K562 (cell line): ENCODE data around the gene TTYH2. TPM values are rescaled to one million over a fixed set of nuclear protein-coding genes. Genes with fewer than 3 reads are reported as not detected.
A peak's percentile ranks its signal among the peaks of the same experiment; 100 is the strongest.
"Not testable (repeated sequence)": the region's sequence is repeated elsewhere in the genome, so short reads cannot be mapped to it uniquely, and the experiment has no call there.

ENCODE experiments used
- ATAC-seq: fragments of 200-7000 bp; cut with Tn5 transposase; 3 replicates; pipeline ENCODE4 v1.9.1; 2020; ENCODE audit warnings: moderate library complexity
- BruUV-seq: library from RNA; stranded (reverse); fragments of 400-500 nt; replicated peaks from 2 replicates; lab custom pipeline; 2021; lab: Mats Ljungman, UMichigan
- CTCF ChIA-PET: fragments of 300-600 bp; formaldehyde crosslinking; extraction: SDS; loops from one replicate; lab custom pipeline; 2021; ENCODE audit warnings: low intra/inter-chr PET ratio; lab: Yijun Ruan, JAX
- POLR2A ChIA-PET: fragments of 300-600, 350-650 bp; sonication (Branson Sonifier 250); formaldehyde crosslinking; extraction: SDS; loops from one replicate; lab custom pipeline; 2021; ENCODE audit warnings: antibody characterized with exemption, inconsistent platforms; lab: Yijun Ruan, JAX
- DNase-seq, 4 experiments: peaks; one replicate each; pipeline versions ENCODE4 v3.0.0 to v3.0.0-alpha.2; 2011 to 2018; ENCODE audit warnings: low spot score in 3 of 4, mixed read lengths in 3 of 4; ENCODE audit errors: extremely low read depth in 1 of 4
- FAIRE-seq: peaks from 2 replicates; lab custom pipeline; 2011; peaks lifted over from hg19 to GRCh38; lab: Jason Lieb, UNC
- H2AFZ ChIP-seq: 2 replicates; pipeline ENCODE4 v1.6.0; 2011; ENCODE audit warnings: low read depth, low read length, control low read depth, inconsistent platforms
- H3K27ac ChIP-seq: fragments of 200-600 bp; 3 replicates; pipeline ENCODE4 v1.8.0; 2011; ENCODE audit warnings: low read depth, mild to moderate bottlenecking, control low read depth, inconsistent platforms, low read length, moderate library complexity, mixed read lengths; ENCODE audit errors: extremely low read depth
- H3K27me3 ChIP-seq, 2 experiments: fragments of 300-600 bp in 1 of 2; 2 replicates in 1 of 2; 3 replicates in 1 of 2; pipeline versions ENCODE4 v1.6.0 to v1.8.0; 2011; ENCODE audit warnings: inconsistent platforms in 2 of 2, low read length in 2 of 2, mild to moderate bottlenecking in 1 of 2, mixed read lengths in 1 of 2, moderate library complexity in 1 of 2; ENCODE audit not compliant: control insufficient read depth in 2 of 2, insufficient read depth in 2 of 2
- H3K36me3 ChIP-seq: fragments of 300-600 bp; 3 replicates; pipeline ENCODE4 v1.8.0; 2011; ENCODE audit warnings: mild to moderate bottlenecking, low read length, inconsistent platforms; ENCODE audit not compliant: control insufficient read depth, insufficient read depth
- H3K4me1 ChIP-seq, 2 experiments: fragments of 200-600 bp in 1 of 2; replicated peaks in 1 of 2; 2 replicates in 1 of 2; 3 replicates in 1 of 2; pipeline versions ENCODE4 v1.5.1 to v1.8.0; 2011; ENCODE audit warnings: inconsistent platforms in 2 of 2, low read length in 2 of 2, mild to moderate bottlenecking in 1 of 2, mixed read lengths in 1 of 2, moderate library complexity in 1 of 2; ENCODE audit not compliant: control insufficient read depth in 2 of 2, insufficient read depth in 2 of 2
- H3K4me2 ChIP-seq: 2 replicates; pipeline ENCODE4 v1.6.1; 2011; ENCODE audit warnings: low read length, control low read depth, inconsistent platforms, mixed read lengths; ENCODE audit not compliant: insufficient read depth
- H3K4me3 ChIP-seq: fragments of 200-600 bp; sonication (generic), shearing (Covaris generic); 2 replicates; pipeline ENCODE4 v1.5.1; 2016; ENCODE audit warnings: control low read depth, inconsistent platforms
- H3K79me2 ChIP-seq: fragments of 200-600 bp; 3 replicates; pipeline ENCODE4 v1.8.0; 2011; ENCODE audit warnings: low read length, inconsistent platforms; ENCODE audit not compliant: control insufficient read depth, insufficient read depth
- H3K9ac ChIP-seq, 2 experiments: 2 replicates each; pipeline versions ENCODE4 v1.6.0 to v1.6.1; 2011; ENCODE audit warnings: low read depth in 2 of 2, low read length in 2 of 2, control low read depth in 1 of 2, inconsistent platforms in 1 of 2, mild to moderate bottlenecking in 1 of 2, mixed read lengths in 1 of 2; ENCODE audit not compliant: insufficient read depth in 1 of 2
- H3K9me1 ChIP-seq: one replicate; pipeline ENCODE4 v1.6.0; 2011; ENCODE audit warnings: inconsistent platforms, mild to moderate bottlenecking, low read length, moderate library complexity; ENCODE audit not compliant: control insufficient read depth, insufficient read depth
- H3K9me3 ChIP-seq: replicated peaks from 2 replicates; pipeline ENCODE4 v1.5.1; 2011; ENCODE audit warnings: low read depth, low read length, inconsistent platforms; ENCODE audit not compliant: control insufficient read depth, insufficient read depth
- H4K20me1 ChIP-seq: replicated peaks from 2 replicates; pipeline ENCODE4 v1.6.1; 2011; ENCODE audit warnings: low read length, inconsistent platforms, mixed read lengths; ENCODE audit not compliant: control insufficient read depth, insufficient read depth
- MEIS2 ChIP-seq: fragments of 450-650 bp; IDR thresholded peaks from 2 replicates; pipeline ENCODE4 v1.6.1; 2014; ENCODE audit warnings: mild to moderate bottlenecking; ENCODE audit not compliant: partially characterized antibody
- WGBS: fragments of 100-300 bp; shearing (Covaris generic); methylation state at CpG from one replicate; pipeline ENCODE4 v1.1.6; 2016; ENCODE audit warnings: low coverage, mixed read lengths; ENCODE audit not compliant: insufficient coverage; ENCODE audit errors: missing lambda C conversion rate; 5-methylcytosine and 5-hydroxymethylcytosine counted together
- in situ Hi-C: fragments of 300-500 bp; cut with MboI; formaldehyde crosslinking; loops from 4 replicates; pipeline ENCODE4 v1.15.0; 2018; ENCODE audit warnings: inconsistent platforms, mixed read lengths
- intact Hi-C: fragments of 100-400 bp; cut with micrococcal nuclease; formaldehyde crosslinking; loops from 2 replicates; pipeline ENCODE4 v1.14.2; 2022
- polyA plus RNA-seq, 8 experiments: library from polyadenylated mRNA; depleted of rRNA in 4 of 8; stranded (reverse) in 5 of 8; unstranded in 3 of 8; fragments of >200 nt; fragmentation: Nextera tagmentation in 2 of 8; fragmentation: Illumina TruSeq in 1 of 8; extraction: Ambion mirVana in 2 of 8; extraction: Trizol in 1 of 8; gene quantifications; 2 replicates each; pipeline versions ENCODE4 v1.2.1 to v1.2.3, GENCODE V29; 2011 to 2014; ENCODE audit warnings: inconsistent platforms in 1 of 8, missing spikeins in 1 of 8
- total RNA-seq, 7 experiments: library from RNA; depleted of rRNA in 6 of 7; stranded (reverse); fragments of >200 nt in 6 of 7; fragmentation: Illumina TruSeq in 2 of 7; extraction: Trizol in 2 of 7; gene quantifications; 2 replicates each; pipeline versions ENCODE4 v1.2.1 to v1.2.3, GENCODE V29; 2011 to 2021; ENCODE audit warnings: low replicate concordance in 1 of 7
- TF ChIP-seq, protein P1 (sequence below), 2 experiments: IDR thresholded peaks in 1 of 2; conservative IDR thresholded peaks in 1 of 2; 2 replicates each; pipeline ENCODE4 v1.6.1; 2016; ENCODE audit warnings: low read depth in 2 of 2, mild to moderate bottlenecking in 1 of 2, missing compliant biosample characterization in 1 of 2, missing genetic modification characterization in 1 of 2, moderate library complexity in 1 of 2

The TTYH2 gene
- total and polyA plus RNA-seq, 9 of the 15 experiments (the other 6 are each of a cell fraction or from before 2014, with no cell fraction given), result 0.03 to 2.0 (median 0.91) TPM

DNA sequence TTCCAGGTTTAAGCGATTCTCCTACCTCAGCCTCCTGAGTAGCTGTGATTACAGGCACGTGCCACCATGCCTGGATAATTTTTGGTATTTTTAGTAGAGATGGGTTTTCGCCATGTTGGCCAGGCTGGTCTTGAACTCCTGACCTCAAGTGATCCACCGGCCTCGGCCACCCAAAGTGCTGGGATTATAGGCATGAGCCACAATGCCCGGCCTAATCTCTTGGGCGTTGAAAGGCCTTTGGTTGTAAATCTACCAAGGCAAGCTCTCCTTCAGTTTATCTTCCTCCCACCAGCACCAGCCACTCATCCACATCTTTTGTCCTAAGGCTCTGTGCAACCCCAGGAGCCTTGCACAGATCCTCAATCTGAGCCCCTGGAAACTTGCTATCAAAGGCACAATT, 66.2 kb downstream of the TTYH2 start:
- Histone ChIP-seq H3K27me3 (peaks cover 14 to 21% of the 10 kb centered on the region in 2 experiments), H3K4me1 (peaks cover 9 to 19% of the 10 kb centered on the region in 2 experiments)
- FAIRE-seq, BruUV-seq, CTCF ChIA-PET, H2AFZ ChIP-seq, H3K9me1 ChIP-seq, H3K4me3 ChIP-seq, H3K36me3 ChIP-seq, H3K9me3 ChIP-seq, H4K20me1 ChIP-seq, DNase-seq, H3K4me2 ChIP-seq, H3K79me2 ChIP-seq, ATAC-seq, H3K27ac ChIP-seq, H3K9ac ChIP-seq: not testable (repeated sequence)
- in situ Hi-C loops (loop anchor here (5.0 kb wide), 1 partner anchor 62 kb away; no protein-coding TSS in a partner anchor), intact Hi-C loops (loop anchor here (5.0 kb wide), 1 partner anchor 67 kb away; the partner anchor contains the start of gene TTYH2)
- POLR2A ChIA-PET, result interaction anchor here (0.6 kb wide), 1 partner anchor 22 kb away, joined by 3 read pairs; no protein-coding TSS in a partner anchor
- WGBS, result 7% methylated on average over 7 of the region's 7 CpGs
- peak; percentile 40 for TF ChIP-seq MEIS2
- TF ChIP-seq, protein P1, sequence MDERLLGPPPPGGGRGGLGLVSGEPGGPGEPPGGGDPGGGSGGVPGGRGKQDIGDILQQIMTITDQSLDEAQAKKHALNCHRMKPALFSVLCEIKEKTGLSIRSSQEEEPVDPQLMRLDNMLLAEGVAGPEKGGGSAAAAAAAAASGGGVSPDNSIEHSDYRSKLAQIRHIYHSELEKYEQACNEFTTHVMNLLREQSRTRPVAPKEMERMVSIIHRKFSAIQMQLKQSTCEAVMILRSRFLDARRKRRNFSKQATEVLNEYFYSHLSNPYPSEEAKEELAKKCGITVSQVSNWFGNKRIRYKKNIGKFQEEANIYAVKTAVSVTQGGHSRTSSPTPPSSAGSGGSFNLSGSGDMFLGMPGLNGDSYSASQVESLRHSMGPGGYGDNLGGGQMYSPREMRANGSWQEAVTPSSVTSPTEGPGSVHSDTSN (CRISPR knock-in tag; IDR thresholded peaks at IDR 0.05; ENCODE audit: low read depth), result not testable (repeated sequence)
- TF ChIP-seq, protein P1 (tag; conservative IDR thresholded peaks at IDR 0.05; ENCODE audit: low read depth), result peak; percentile 62
